ENCODE data around the gene UNC13D.
"Not testable (repeated sequence)": the region's sequence is repeated elsewhere in the genome, so short reads cannot be mapped to it uniquely, and the experiment has no call there.

Gene UNC13D

GRCh38 chr17:75856062-75856756 lies 12.0 kb upstream of the UNC13D start:
- peak overlapping the region; percentile 84 for H3K27ac ChIP-seq
- DNase-seq, result no peak
- H3K36me3 ChIP-seq (replicated peaks), result peaks cover 4% of the 10 kb centered on the region
- TF ChIP-seq CTCF (IDR thresholded peaks at IDR 0.05; ENCODE audit: low read depth, low read length, missing control alignments), result peak; percentile 38
- no peaks in the 10 kb centered on the region for H3K27me3 ChIP-seq (replicated peaks)
- in situ Hi-C loops (cut with HindIII; ENCODE audit: low pct_ligation_motif_present, low sequenced_read_pairs), result no loop called here
- H3K4me3 ChIP-seq (ENCODE audit: low read depth, low read length), result peak overlapping the region; percentile 92

GRCh38 chr17:75855310-75856061 lies 11.3 kb upstream of the UNC13D start, which contains the start of gene WBP2:
Gene WBP2 (minus strand): TSS chr17:75855335. CDS start chr17:75855297, 38 bp downstream.
- Histone ChIP-seq H3K27me3 (replicated peaks) (no peaks in the 10 kb centered on the region), H3K4me3 (ENCODE audit: low read depth, low read length) (peak within 1 kb of the TSS; percentile 92), H3K36me3 (replicated peaks) (peaks cover 11% of the 10 kb centered on the region), H3K27ac (peak within 1 kb of the TSS; percentile 90)
- TF ChIP-seq CTCF (IDR thresholded peaks at IDR 0.05; ENCODE audit: low read depth, low read length, missing control alignments), result no peak
- in situ Hi-C loops (cut with HindIII; ENCODE audit: low pct_ligation_motif_present, low sequenced_read_pairs), result no loop called here
- DNase-seq, result peak; percentile 100

- H3K27me3 ChIP-seq (replicated peaks), result no peaks in the 10 kb centered on the region
- in situ Hi-C loops (cut with HindIII; ENCODE audit: low pct_ligation_motif_present, low sequenced_read_pairs), result no loop called here
- DNase-seq, result no peak
- peak overlapping the region; percentile 90 for H3K27ac ChIP-seq
- peaks cover 15% of the 10 kb centered on the region for H3K36me3 ChIP-seq (replicated peaks)
- TF ChIP-seq CTCF (IDR thresholded peaks at IDR 0.05; ENCODE audit: low read depth, low read length, missing control alignments), result peak; percentile 17
- peak overlapping the region; percentile 92 for H3K4me3 ChIP-seq (ENCODE audit: low read depth, low read length)
Observed at GRCh38 chr17:75854881-75855309, 10.7 kb upstream of the UNC13D start.

- no peak for TF ChIP-seq CTCF (IDR thresholded peaks at IDR 0.05; ENCODE audit: low read depth, low read length, missing control alignments)
Observed at GRCh38 chr17:75854101-75854748, 10.0 kb upstream of the UNC13D start.

GRCh38 chr17:75853433-75853832 lies 9.2 kb upstream of the UNC13D start:
- Histone ChIP-seq H3K4me3 (ENCODE audit: low read depth, low read length) (no peak overlapping the region), H3K36me3 (replicated peaks) (peaks cover 30% of the 10 kb centered on the region), H3K27ac (peak overlapping the region; percentile 90), H3K27me3 (replicated peaks) (no peaks in the 10 kb centered on the region)
- DNase-seq, result peak; percentile 86
- in situ Hi-C loops (cut with HindIII; ENCODE audit: low pct_ligation_motif_present, low sequenced_read_pairs), result no loop called here
- no peak for TF ChIP-seq CTCF (IDR thresholded peaks at IDR 0.05; ENCODE audit: low read depth, low read length, missing control alignments)

More at GRCh38 chr17:75854101-75854748, 10.0 kb upstream of the UNC13D start:
- in situ Hi-C loops (cut with HindIII; ENCODE audit: low pct_ligation_motif_present, low sequenced_read_pairs), result no loop called here
- DNase-seq, result peak; percentile 60
- Histone ChIP-seq H3K4me3 (ENCODE audit: low read depth, low read length) (peak overlapping the region; percentile 92), H3K27me3 (replicated peaks) (no peaks in the 10 kb centered on the region), H3K27ac (peak overlapping the region; percentile 90), H3K36me3 (replicated peaks) (peaks cover 22% of the 10 kb centered on the region)

GRCh38 chr17:75851693-75851991 lies 7.4 kb upstream of the UNC13D start:
- in situ Hi-C loops (cut with HindIII; ENCODE audit: low pct_ligation_motif_present, low sequenced_read_pairs); H3K27me3 ChIP-seq (replicated peaks); H3K27ac ChIP-seq; DNase-seq; H3K4me3 ChIP-seq (ENCODE audit: low read depth, low read length): not testable (repeated sequence)
- peaks cover 46% of the 10 kb centered on the region for H3K36me3 ChIP-seq (replicated peaks)

Measured in brain microvascular endothelial cell (primary cell).